ENCODE measurements around the gene NPHS1.

- no peak for TF ChIP-seq CTCF (IDR thresholded peaks at IDR 0.05)
- TF ChIP-seq POLR2A (IDR thresholded peaks at IDR 0.05), result no peak
Observed at GRCh38 chr19:35890113-35890650, 37.9 kb upstream of the NPHS1 start.

Measured in stomach (tissue), 4 donors.